Endometrium (tissue), 2 donors: ENCODE results near the gene ADAP1.

Source experiments
- FAIRE-seq: peaks from 2 replicates; lab custom pipeline; 2012; peaks lifted over from hg19 to GRCh38; lab: Jason Lieb, UNC
- donor health status: control.
- donor health status: control.

The ADAP1 gene

DNA sequence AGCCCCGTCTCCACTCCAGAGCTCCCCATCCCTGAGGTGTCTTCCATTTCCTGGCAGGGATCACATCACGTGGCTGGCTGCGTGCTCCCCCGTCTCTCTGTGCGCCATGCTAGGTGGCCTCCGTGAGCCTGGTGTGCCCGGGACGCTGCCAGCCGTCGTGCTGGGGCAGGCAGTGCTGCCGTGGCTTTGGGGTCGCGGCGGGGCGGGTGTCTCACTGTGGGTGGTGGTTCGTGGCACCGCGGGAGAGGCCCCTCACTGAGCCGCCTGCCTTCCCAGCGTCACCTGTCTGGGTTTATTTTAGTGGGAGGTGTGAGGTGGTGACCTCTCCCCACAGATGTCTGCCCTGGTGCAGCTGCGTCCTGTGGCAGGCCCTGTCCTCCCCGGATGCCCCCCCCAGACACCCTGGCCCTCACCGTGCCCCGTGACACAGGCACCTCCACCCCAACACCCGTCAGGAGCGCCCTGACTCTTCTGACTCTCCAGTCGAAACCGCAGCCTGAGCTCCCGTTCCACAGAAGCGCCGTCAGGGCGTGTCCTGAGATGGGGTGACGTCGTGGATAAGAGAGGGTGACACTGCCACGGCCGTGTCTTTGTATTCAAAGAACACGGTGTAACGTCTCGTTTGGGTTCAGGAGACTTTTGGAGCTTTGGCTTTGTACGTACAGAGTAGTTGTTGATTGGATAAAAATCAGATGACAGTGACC lies 60.2 kb downstream of the ADAP1 start:
- no peak for FAIRE-seq

- no peak for FAIRE-seq
Observed at GRCh38 chr7:893686-894085, 60.8 kb downstream of the ADAP1 start.

DNA sequence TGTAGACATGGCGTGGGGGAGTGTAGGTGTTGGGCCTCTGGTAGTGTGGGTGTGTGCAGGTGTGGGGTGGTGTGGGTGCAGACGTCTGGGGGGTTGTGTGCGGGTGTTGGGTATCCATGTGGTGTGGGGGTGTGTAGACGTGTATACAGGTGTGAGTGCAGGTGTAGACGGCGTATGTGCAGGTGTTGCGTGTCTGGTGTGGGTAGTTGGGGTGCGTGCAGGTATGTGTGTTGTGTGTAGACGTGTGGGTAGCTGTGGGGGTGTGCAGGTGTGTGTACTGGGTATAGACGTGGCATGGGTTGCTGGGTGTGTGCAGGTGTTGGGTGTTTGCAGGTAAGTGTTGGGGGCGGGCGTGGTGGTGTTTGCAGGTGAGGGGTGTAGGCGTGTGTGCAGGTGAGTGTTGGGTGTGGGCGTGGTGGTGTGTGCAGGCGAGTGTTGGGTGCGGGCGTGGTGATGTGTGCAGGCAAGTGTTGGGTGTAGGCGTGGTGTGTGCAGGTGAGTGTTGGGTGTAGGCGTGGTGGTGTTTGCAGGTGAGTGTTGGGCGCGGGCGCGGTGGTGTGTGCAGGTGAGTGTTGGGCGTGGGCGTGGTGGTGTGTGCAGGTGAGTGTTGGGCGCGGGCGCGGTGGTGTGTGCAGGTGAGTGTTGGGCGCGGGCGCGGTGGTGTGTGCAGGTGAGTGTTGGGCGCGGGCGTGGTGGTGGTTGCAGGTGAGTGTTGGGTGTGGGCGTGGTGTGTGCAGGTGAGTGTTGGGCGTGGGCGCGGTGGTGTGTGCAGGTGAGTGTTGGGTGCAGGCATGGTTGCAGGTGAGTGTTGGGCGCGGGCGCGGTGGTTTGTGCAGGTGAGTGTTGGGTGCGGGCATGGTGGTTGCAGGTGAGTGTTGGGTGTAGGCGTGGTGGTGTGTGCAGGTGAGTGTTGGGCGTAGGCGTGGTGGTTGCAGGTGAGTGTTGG lies 61.6 kb downstream of the ADAP1 start:
- FAIRE-seq = no peak

DNA sequence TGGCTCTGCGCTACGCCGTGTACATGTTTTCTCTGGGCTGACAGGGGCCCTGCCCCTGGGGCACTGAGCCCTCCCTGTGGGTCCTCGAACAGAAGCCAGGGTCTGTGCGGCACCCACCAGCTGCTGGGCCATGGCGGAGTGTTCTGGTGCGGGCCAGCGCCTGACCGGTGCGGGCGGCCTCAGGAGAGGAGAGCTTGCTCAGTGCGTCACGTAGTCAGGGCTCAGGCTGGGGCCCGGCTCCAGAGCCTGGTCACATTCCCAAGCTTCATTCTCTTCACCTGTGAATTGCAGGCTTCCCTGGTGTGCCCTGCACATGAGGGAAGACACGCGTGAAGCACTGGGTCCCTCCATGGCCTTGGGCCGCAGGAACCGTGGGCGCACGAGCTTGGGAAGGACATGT lies 62.7 kb downstream of the ADAP1 start:
- no peak for FAIRE-seq

DNA sequence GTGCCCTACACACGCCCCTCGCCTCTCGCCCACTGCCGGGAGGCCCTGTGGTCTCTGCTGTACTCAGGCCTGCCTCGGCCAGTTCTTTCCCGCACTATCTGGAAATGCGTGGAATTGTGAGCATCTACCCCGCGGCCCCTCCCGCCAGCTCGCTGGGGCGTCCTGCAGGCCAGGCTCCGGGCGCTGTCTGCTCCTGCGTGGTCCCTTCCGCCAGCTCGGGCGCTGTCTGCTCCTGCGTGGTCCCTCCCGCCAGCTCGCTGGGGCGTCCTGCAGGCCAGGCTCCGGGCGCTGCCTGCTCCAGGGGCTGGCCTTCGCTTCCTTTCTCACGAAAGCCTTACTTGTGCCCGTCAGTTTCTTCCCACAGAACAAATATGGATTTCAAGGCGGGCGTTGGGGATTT lies 63.2 kb downstream of the ADAP1 start:
- FAIRE-seq = no peak

GRCh38 chr7:890868-891267 lies 63.6 kb downstream of the ADAP1 start:
- no peak for FAIRE-seq

GRCh38 chr7:889391-889790 lies 65.1 kb downstream of the ADAP1 start:
- no peak for FAIRE-seq

- no peak for FAIRE-seq
Observed at GRCh38 chr7:889025-889390, 65.5 kb downstream of the ADAP1 start.

DNA sequence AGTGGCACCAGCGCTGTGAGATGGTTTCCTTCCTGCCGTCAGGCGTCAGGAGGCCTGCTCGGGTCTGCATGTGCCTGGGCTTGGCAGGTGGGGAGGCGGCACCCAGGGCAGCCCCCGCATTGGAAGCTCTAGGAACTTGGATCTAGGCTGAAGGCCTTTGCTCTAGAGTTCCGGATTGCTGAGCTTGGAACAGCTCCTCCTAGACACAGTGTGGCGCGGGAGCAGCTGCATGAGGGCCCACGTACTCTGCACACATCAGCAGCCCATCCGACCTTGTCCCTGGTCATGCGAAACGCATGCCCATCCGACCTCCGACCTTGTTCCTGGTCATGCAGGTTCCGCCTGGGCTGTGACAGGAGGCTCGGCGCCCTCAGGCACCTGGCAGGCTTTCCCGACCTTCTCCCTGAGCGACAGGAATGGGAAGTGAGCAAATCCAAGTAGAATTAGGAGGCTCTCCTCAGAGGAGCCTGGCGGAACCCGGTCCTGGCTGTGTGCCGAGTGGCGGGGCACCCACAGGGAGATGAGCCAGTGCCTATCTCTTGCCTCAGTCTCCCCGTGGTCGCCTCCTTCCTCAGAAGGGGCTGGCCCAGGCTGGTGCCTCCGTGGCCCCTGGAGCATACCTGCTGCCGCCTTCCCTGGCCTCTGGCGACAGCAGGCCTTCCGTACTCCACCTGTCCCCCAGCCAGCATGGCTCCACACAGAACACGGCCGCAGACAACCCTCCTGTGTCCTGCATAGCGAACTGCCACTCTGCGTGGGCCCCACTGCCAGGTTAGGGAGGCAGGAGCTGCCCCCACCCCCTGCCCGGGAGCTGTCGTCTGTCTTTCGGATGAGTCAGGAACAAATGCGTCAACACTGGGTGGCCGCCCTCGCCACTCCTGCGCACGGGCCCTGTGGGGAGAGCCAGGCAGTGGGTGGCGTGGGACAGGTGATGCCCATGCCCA lies 66.1 kb downstream of the ADAP1 start:
- no peak for FAIRE-seq

GRCh38 chr7:887488-887820 lies 67.0 kb downstream of the ADAP1 start:
- no peak for FAIRE-seq

- no peak for FAIRE-seq
Observed at GRCh38 chr7:886626-887487, 67.6 kb downstream of the ADAP1 start.

- FAIRE-seq = no peak
Observed at GRCh38 chr7:885893-886625, 68.4 kb downstream of the ADAP1 start.

DNA sequence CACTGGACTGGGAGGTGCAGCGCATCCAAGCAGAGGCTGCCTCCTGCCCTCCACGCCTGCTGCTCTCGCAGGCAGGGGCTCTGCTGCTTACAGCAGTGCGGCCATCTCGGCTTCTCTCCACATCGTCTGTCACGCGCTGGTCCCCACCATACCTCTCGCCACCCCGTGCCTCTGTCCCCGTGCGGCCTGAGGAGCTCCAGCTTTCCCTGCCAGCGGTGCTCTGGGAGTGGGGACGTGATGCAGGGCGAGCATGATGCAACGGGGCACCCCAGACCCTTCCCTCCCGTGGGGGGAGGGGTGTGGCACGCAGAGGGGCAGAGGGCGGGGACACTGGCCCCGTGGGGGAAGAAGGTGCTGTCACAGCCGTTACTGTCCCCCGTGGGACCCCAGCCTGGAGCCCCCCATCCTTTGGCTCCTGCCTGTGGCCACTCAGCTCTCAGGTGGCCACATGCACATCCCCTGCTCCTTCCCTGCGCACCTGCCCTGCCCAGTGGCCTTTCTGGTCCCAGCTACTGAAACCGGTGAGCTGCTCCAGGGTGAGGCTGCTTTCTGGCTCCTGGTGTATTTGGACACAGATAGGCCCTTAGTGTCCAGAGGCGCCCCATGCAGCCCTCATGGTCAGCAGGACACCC lies 69.1 kb downstream of the ADAP1 start:
- no peak for FAIRE-seq

DNA sequence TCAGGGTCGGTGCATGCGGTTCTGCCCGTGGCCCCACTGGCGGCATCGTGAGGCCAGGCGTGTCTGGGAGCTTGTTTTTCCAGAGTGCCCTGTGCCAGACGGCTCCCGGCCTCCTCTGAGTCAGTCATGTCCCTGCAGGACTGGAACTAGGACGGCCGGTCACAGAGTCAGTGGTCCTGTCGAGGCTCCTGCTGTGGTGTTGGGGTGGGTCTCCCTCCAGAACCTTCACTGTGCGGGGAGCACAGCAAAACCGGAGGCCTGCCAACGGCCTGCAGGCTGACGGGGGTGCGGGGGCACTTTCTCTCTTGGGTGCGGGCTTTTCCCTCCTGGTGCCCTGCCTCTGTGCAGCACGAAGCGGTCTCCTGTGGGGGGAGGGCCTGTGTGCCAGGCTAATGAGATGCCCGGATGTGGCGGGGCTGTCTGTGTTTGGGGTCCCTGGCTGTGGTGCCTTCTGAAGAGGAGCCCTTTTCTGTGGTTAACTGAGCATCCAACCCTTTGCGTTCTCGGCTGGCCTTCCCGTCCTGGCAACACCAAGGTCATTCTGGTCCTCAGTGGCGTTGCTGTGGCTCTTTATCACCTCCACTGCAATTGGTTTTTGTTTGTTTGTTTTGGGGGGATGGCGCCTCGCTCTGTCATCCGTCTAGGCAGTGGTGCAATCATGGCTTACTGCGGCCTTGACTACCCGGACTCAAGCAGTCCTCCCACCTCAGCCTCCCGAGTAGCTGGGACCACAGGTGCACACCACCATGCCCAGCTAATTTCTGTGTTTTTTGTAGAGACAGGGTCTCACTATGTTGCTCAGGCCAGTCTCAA lies 70.1 kb downstream of the ADAP1 start:
- no peak for FAIRE-seq

DNA sequence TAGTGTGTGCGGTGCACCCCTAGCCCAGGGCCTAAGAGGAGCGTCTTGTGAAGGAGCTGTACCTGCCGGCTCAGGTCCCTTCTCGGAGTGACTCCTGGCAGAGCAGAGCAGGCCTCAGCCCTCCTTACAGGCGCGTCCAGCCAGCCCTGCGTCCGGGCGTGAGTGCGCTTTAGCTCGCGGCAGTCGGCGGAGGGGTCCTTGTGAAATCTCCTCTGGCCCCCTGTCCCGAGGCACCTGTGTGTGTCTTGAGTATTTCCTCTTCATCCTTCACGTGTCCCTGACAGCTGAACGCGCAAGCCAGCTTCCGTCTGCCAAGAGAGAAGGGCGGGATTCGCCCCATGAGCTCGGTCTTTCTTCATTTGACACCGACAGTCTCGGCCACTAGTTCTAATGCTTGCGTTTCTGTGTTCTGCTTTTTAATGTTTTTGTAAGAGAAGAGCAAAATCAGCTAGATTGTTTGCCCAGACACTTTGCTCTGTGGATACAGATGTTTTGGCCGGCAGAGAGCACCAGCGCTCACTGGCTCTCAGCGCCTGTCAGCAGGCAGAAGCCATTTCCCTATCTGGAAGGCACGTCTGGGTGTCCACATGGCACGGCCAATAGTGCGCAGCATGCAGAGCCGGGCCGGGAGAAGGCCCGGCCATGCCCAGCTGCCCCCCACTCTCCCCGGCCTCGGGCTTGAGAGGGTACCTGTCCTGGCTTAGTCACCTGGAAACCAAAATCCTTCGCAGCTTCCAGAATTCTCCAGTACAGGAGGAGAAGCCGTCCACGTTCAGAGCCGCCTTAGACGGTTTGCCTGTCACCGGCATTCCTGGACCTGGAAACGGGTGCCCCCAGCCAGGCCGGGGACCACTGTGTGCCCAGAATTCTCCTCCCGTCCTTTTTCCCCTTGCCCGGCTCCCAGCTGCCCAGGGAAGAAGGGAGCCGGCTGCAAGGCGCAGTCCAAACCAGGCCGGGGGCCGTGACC lies 71.1 kb downstream of the ADAP1 start:
- FAIRE-seq = no peak

DNA sequence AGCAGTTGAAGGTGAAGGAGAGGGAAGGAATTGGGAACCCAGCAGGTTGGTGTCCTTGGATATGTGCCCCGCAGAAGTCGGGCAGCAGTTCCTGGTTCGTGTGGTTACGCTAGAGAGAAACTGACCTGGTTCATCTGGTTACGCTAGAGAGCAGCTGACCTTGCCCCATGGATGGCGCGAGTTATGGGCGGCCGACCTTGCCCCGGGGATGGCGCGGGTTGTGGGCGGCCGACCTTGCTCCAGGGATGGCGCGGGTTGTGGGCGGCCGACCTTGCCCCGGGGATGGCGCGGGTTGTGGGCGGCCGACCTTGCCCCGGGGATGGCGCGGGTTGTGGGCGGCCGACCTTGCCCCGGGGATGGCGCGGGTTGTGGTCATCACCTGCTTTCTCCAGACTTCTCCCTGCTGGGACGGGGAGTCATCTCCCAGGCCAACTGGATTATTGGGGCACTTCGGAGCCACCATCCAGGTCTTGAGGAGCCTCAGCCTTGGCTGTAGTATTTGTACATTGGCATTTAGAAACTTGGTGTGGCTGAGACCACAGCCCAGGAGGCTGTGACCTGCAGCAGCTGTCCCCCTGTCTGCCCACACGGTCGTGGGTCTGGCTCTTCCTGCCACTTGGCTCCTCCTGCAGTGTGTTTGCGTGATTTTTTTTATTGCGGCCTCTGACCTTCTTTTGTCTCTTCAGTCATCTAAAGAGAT lies 72.0 kb downstream of the ADAP1 start:
- no peak for FAIRE-seq

- no peak for FAIRE-seq
Observed at GRCh38 chr7:881441-882234, 72.8 kb downstream of the ADAP1 start.
